B cell (primary cell): Measurements from ENCODE around the gene ZNF23. TPM values are rescaled to one million over a fixed set of nuclear protein-coding genes. Genes with fewer than 3 reads are reported as not detected.

Experiments used
- ATAC-seq: fragments of 200-7000 bp; cut with Tn5 transposase; one replicate; pipeline ENCODE4 v1.10.0; 2021; ENCODE audit warnings: low read depth, mild to moderate bottlenecking, moderate number of reproducible peaks, moderate library complexity
- CTCF ChIA-PET: fragments of 350-600 bp; sonication (Branson Sonifier 250); formaldehyde crosslinking; loops from one replicate; lab custom pipeline; 2021; ENCODE audit warnings: antibody characterized with exemption, inconsistent platforms; lab: Charles Lee
- POLR2A ChIA-PET: fragments of 350-600 bp; sonication (Branson Sonifier 250); formaldehyde crosslinking; loops from one replicate; lab custom pipeline; 2021; ENCODE audit warnings: antibody characterized with exemption; lab: Charles Lee
- DNase-seq: peaks from one replicate; pipeline ENCODE4 v3.0.0; 2013
- H2AFZ ChIP-seq: 2 replicates; pipeline ENCODE4 v1.6.1; 2012; ENCODE audit warnings: mild to moderate bottlenecking, low read depth, low read length; ENCODE audit not compliant: insufficient read depth, poor library complexity, severe bottlenecking
- H3K27ac ChIP-seq, 2 donors: 1 replicate in 1 of 2; 2 replicates in 1 of 2; pipeline ENCODE4 v1.5.1; 2012 to 2013; ENCODE audit warnings: low read length in 2 of 2, mild to moderate bottlenecking in 2 of 2, moderate library complexity in 1 of 2
- H3K27me3 ChIP-seq, 4 experiments: fragments of 200-600 bp in 1 of 4; sonication (generic) in 1 of 4; replicated peaks in 1 of 4; 1 replicate in 2 of 4; 2 replicates in 2 of 4; pipeline versions ENCODE4 v1.6.1 to v1.7.0; 2013 to 2016; ENCODE audit warnings: low read length in 3 of 4, mild to moderate bottlenecking in 2 of 4, mixed read lengths in 1 of 4, moderate library complexity in 1 of 4; ENCODE audit not compliant: insufficient read depth in 4 of 4, control insufficient read depth in 3 of 4; ENCODE audit errors: control extremely low read depth in 1 of 4
- H3K36me3 ChIP-seq, 2 experiments: replicated peaks in 1 of 2; 1 replicate in 1 of 2; 2 replicates in 1 of 2; pipeline versions ENCODE4 v1.6.1 to v1.7.1; 2013; ENCODE audit warnings: low read length in 1 of 2; ENCODE audit not compliant: insufficient read depth in 2 of 2, control insufficient read depth in 1 of 2; ENCODE audit errors: control extremely low read depth in 1 of 2, extremely low read depth in 1 of 2
- H3K4me1 ChIP-seq, 2 donors: fragments of 200-600 bp in 1 of 2; sonication (generic) in 1 of 2; 1 replicate in 1 of 2; 2 replicates in 1 of 2; pipeline versions ENCODE4 v1.5.1 to v1.6.1; 2013 to 2017; ENCODE audit warnings: low read length in 2 of 2; ENCODE audit not compliant: control insufficient read depth in 2 of 2, insufficient read depth in 2 of 2
- H3K4me2 ChIP-seq: replicated peaks from 2 replicates; pipeline ENCODE3; 2012; ENCODE audit warnings: mild to moderate bottlenecking, low read depth, low read length; ENCODE audit not compliant: poor library complexity, severe bottlenecking
- H3K4me3 ChIP-seq, 5 experiments: fragments of 200-600 bp in 1 of 5; sonication (generic) in 1 of 5; 1 replicate in 3 of 5; 2 replicates in 2 of 5; pipeline versions ENCODE4 v1.5.1 to v1.7.0; 2011 to 2016; ENCODE audit warnings: low read length in 4 of 5, mild to moderate bottlenecking in 4 of 5, low read depth in 2 of 5, control low read depth in 1 of 5, moderate library complexity in 1 of 5; ENCODE audit not compliant: insufficient read depth in 1 of 5; ENCODE audit errors: control extremely low read depth in 1 of 5, extremely low read depth in 1 of 5
- H3K79me2 ChIP-seq: fragments of 200-600 bp; sonication (generic); one replicate; pipeline ENCODE4 v1.6.0; 2016; ENCODE audit warnings: low read length; ENCODE audit not compliant: control insufficient read depth, insufficient read depth
- H3K9ac ChIP-seq: fragments of 200-600 bp; sonication (generic); 2 replicates; pipeline ENCODE4 v1.6.1; 2017; ENCODE audit warnings: mild to moderate bottlenecking, low read length, moderate library complexity
- H3K9me3 ChIP-seq, 3 donors: one replicate each; pipeline versions ENCODE4 v1.6.1 to v1.7.1; 2013; ENCODE audit warnings: low read length in 2 of 3; ENCODE audit not compliant: control insufficient read depth in 2 of 3, insufficient read depth in 1 of 3; ENCODE audit errors: control extremely low read depth in 1 of 3
- H4K20me1 ChIP-seq: 2 replicates; pipeline ENCODE4 v1.6.0; 2012; ENCODE audit warnings: mild to moderate bottlenecking, low read length; ENCODE audit not compliant: insufficient read depth, control insufficient read depth, poor library complexity, severe bottlenecking
- H3K27ac Mint-ChIP-seq: one replicate; pipeline ENCODE4 v1.8.0; 2021; ENCODE audit warnings: mixed read lengths
- H3K27me3 Mint-ChIP-seq: one replicate; pipeline ENCODE4 v1.8.0; 2021; ENCODE audit warnings: mixed read lengths
- H3K4me1 Mint-ChIP-seq: one replicate; pipeline ENCODE4 v1.8.0; 2021; ENCODE audit warnings: mixed read lengths
- H3K4me3 Mint-ChIP-seq: one replicate; pipeline ENCODE4 v1.8.0; 2021; ENCODE audit warnings: mixed read lengths
- H3K9me3 Mint-ChIP-seq: one replicate; pipeline ENCODE4 v1.8.0; 2022; ENCODE audit warnings: mixed read lengths; ENCODE audit not compliant: insufficient read depth
- CTCF ChIP-seq: fragments of 200-600 bp; IDR thresholded peaks from one replicate; pipeline ENCODE4 v1.8.0; 2022; ENCODE audit warnings: antibody characterized with exemption, mild to moderate bottlenecking
- EZH2 ChIP-seq: IDR thresholded peaks from 2 replicates; pipeline ENCODE4 v1.6.1; 2012; ENCODE audit warnings: borderline replicate concordance, low read depth, mild to moderate bottlenecking, moderate library complexity, low read length; ENCODE audit not compliant: insufficient read depth, poor library complexity, severe bottlenecking
- WGBS: methylation state at CpG from one replicate; pipeline ENCODE4 v1.1.5; 2013; ENCODE audit warnings: missing lambda C conversion rate; ENCODE audit not compliant: insufficient coverage; 5-methylcytosine and 5-hydroxymethylcytosine counted together
- intact Hi-C: fragments of 100-400 bp; cut with micrococcal nuclease; formaldehyde crosslinking; loops from one replicate; pipeline ENCODE4 v1.10.0; 2022
- polyA plus RNA-seq: library from polyadenylated mRNA; depleted of rRNA; stranded (reverse); fragments of >200 nt; gene quantifications from 2 replicates; pipeline ENCODE4 v1.2.3, GENCODE V29; 2012
- total RNA-seq, 2 donors: library from RNA; stranded (reverse); fragments of 120-200 nt in 1 of 2; gene quantifications; 1 replicate in 1 of 2; 2 replicates in 1 of 2; pipeline versions ENCODE4 v1.2.3 to v1.2.4, GENCODE V29; 2013 to 2022

Gene ZNF23
- total and polyA plus RNA-seq, 2 donors (not counting 1 experiment from before 2014, with no cell fraction given), result 8.4 to 15.0 TPM

GRCh38 chr16:71448274-71448866 is 13.7 kb downstream of the ZNF23 start:
- ChIA-PET POLR2A (no interaction called here), CTCF (interaction anchor here (1.9 kb wide), 1 partner anchor 51 kb away, joined by 8 read pairs; no protein-coding TSS in a partner anchor)
- Mint-ChIP-seq H3K4me1 (no peaks in the 10 kb centered on the region), H3K9me3 (peaks cover 32% of the 10 kb centered on the region), H3K27ac (no peak overlapping the region), H3K27me3 (no peaks in the 10 kb centered on the region), H3K4me3 (no peak overlapping the region)
- peak overlapping the region in 1 of 5 experiments; percentile 11 for H3K4me3 ChIP-seq
- no peaks in the 10 kb centered on the region for H3K4me1 ChIP-seq
- DNase-seq (no peak), ATAC-seq (no peak)
- H3K27ac ChIP-seq, result no peak overlapping the region
- no CpG with 5 or more reads among the region's 7 CpGs for WGBS
- no peak overlapping the region for H2AFZ ChIP-seq
- intact Hi-C loops, result no loop called here
- H3K36me3 ChIP-seq, result peaks cover 5 to 54% of the 10 kb centered on the region in 2 experiments
- H3K27me3 ChIP-seq, result no peaks in the 10 kb centered on the region
- H3K4me2 ChIP-seq, result no peak overlapping the region
- TF ChIP-seq EZH2 (no peak), CTCF (no peak)
- peaks cover 19 to 82% (median 63%) of the 10 kb centered on the region in 3 donors for H3K9me3 ChIP-seq
- no peaks in the 10 kb centered on the region for H3K79me2 ChIP-seq
- H4K20me1 ChIP-seq, result no peaks in the 10 kb centered on the region
- H3K9ac ChIP-seq, result no peak overlapping the region

- ATAC-seq (no peak), DNase-seq (no peak)
- H3K9ac ChIP-seq, result no peak overlapping the region
- H3K9me3 Mint-ChIP-seq, result peaks cover 10% of the 10 kb centered on the region
- H2AFZ ChIP-seq, result no peak overlapping the region
- no peak overlapping the region for H3K4me2 ChIP-seq
- WGBS, result 98% methylated on average over 6 of the region's 6 CpGs
- ChIA-PET CTCF (interaction anchor here (0.5 kb wide), 1 partner anchor 167 kb away, joined by 3 read pairs; no protein-coding TSS in a partner anchor), POLR2A (no interaction called here)
- H3K4me3 ChIP-seq, result no peak overlapping the region
- no peaks in the 10 kb centered on the region for H4K20me1 ChIP-seq
- TF ChIP-seq EZH2, result no peak
- TF ChIP-seq CTCF, result no peak
- H3K36me3 ChIP-seq, result peaks cover 0 to 7% of the 10 kb centered on the region in 2 experiments
- peaks cover 9 to 59% (median 47%) of the 10 kb centered on the region in 3 donors for H3K9me3 ChIP-seq
- H3K4me3 Mint-ChIP-seq, result no peak overlapping the region
- H3K27ac ChIP-seq, result no peak overlapping the region
- intact Hi-C loops, result no loop called here
- no peak overlapping the region for H3K27ac Mint-ChIP-seq
- no peaks in the 10 kb centered on the region for H3K4me1 ChIP-seq
- H3K27me3 ChIP-seq, result peaks cover 0 to 10% (median 0%) of the 10 kb centered on the region in 4 experiments
- H3K4me1 Mint-ChIP-seq, result no peaks in the 10 kb centered on the region
- peaks cover 7% of the 10 kb centered on the region for H3K27me3 Mint-ChIP-seq
- no peaks in the 10 kb centered on the region for H3K79me2 ChIP-seq
These were observed 18.3 kb downstream of the ZNF23 start for GRCh38 chr16:71443714-71444113.
